DND-41 (cell line): ENCODE results near the gene CAMK2N1.

Source experiments
- EZH2 ChIP-seq: IDR thresholded peaks from 3 replicates; pipeline ENCODE4 v1.6.1; 2012; ENCODE audit warnings: borderline replicate concordance, low read depth, mild to moderate bottlenecking, moderate library complexity, low read length, inconsistent platforms; ENCODE audit not compliant: severe bottlenecking
- TF ChIP-seq, protein P1 (sequence below): IDR thresholded peaks from 2 replicates; pipeline ENCODE4 v1.5.1; 2012; ENCODE audit warnings: borderline replicate concordance, low read length, moderate library complexity, mild to moderate bottlenecking; ENCODE audit not compliant: poor library complexity, severe bottlenecking; ENCODE audit errors: extremely low read depth

DNA sequence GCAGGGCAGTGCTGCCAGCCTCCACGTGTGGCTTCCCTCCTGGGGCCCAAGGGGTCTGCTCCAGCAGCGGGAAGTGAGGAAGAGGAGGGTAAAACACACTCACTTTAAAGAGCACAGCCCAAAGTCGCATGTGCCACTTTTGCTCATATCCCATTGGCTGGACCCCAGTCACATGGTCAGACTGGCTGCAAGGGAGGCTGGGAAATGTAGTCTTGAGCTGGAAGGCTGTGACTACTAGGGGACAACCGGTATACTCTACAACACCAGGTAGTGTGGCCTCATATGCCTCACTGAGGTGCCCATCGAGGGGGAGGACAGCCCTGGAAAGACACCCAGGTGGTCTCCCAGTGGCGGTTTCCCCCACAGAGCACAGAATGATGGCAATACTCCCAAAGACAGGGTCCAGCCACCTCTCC is 45.2 kb downstream of the CAMK2N1 start:
- TF ChIP-seq EZH2, result no peak
- TF ChIP-seq, protein P1, sequence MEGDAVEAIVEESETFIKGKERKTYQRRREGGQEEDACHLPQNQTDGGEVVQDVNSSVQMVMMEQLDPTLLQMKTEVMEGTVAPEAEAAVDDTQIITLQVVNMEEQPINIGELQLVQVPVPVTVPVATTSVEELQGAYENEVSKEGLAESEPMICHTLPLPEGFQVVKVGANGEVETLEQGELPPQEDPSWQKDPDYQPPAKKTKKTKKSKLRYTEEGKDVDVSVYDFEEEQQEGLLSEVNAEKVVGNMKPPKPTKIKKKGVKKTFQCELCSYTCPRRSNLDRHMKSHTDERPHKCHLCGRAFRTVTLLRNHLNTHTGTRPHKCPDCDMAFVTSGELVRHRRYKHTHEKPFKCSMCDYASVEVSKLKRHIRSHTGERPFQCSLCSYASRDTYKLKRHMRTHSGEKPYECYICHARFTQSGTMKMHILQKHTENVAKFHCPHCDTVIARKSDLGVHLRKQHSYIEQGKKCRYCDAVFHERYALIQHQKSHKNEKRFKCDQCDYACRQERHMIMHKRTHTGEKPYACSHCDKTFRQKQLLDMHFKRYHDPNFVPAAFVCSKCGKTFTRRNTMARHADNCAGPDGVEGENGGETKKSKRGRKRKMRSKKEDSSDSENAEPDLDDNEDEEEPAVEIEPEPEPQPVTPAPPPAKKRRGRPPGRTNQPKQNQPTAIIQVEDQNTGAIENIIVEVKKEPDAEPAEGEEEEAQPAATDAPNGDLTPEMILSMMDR, result no peak
